ENCODE data around the gene YY1. TPM values are rescaled to one million over a fixed set of nuclear protein-coding genes. Genes with fewer than 3 reads are reported as not detected.

YY1 gene
- total and polyA plus RNA-seq, 9 of the 15 experiments (the other 6 are each of a cell fraction or from before 2014, with no cell fraction given) = 20.8 to 74.2 (median 46.7) TPM

DNA sequence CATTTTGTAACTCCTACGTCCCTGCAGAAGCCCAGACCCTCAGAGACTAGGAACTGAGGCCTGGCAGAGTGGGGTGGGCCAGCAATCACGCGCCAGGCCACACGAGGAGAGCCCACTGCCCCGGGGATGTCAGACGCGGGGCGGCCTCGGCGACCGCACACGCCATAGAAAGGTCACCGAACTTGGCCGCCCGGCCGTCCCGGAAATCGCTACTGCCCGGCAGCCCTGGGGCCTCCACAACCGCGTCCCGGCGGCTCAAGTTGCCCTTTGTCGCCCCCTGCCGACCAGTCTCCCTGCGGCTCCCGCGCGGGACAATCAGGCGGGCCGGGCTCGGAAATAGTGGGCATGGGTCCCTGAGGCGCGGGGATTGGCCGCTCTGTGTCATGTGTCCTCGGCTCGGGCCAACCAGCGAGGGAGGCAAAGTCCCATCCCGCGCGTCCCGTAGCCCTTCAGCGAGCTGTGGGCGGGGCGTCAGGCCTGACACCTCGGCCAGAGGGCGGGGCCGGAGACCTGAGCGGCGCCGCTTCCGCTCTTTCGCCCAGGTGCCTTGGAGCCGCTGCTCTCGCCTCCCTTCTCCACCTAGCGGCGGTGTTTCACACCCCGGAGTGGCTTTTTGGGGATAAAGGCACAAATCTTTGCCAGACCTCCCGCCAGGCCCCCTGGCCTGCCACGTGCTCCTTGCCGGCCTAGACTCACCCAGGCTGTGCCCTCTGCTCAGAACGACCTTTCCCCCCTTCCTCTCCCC lies 46.1 kb upstream of the YY1 start (continued):
- peak; percentile 81 for TF ChIP-seq PKNOX1 (IDR thresholded peaks at IDR 0.05)
- TF ChIP-seq POLR2AphosphoS5 (IDR thresholded peaks at IDR 0.05; ENCODE audit: control insufficient read depth, insufficient read depth, low read depth, low read length) = 0 out of 2 replicates have a peak, but pooled peaks have one; percentile 17
- TF ChIP-seq, protein P1, sequence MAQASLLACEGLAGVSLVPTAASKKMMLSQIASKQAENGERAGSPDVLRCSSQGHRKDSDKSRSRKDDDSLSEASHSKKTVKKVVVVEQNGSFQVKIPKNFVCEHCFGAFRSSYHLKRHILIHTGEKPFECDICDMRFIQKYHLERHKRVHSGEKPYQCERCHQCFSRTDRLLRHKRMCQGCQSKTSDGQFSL (CRISPR knock-in tag; IDR thresholded peaks at IDR 0.05) = no peak
- TF ChIP-seq, protein P1 (tag; IDR thresholded peaks at IDR 0.05) = no peak
- peak in 1 of 2 experiments; percentile 49; a peak in 1 of 4 replicates for TF ChIP-seq SRF (CRISPR knock-in tag; IDR thresholded peaks at IDR 0.05)
- TF ChIP-seq RBBP5 (IDR thresholded peaks at IDR 0.05; ENCODE audit: borderline replicate concordance, insufficient read depth, low read length, poor library complexity, severe bottlenecking) = peak; percentile 53
- no peak for TF ChIP-seq NFE2L1 (tag; IDR thresholded peaks at IDR 0.05; ENCODE audit: borderline replicate concordance, low read depth)
- TF ChIP-seq, protein P2, sequence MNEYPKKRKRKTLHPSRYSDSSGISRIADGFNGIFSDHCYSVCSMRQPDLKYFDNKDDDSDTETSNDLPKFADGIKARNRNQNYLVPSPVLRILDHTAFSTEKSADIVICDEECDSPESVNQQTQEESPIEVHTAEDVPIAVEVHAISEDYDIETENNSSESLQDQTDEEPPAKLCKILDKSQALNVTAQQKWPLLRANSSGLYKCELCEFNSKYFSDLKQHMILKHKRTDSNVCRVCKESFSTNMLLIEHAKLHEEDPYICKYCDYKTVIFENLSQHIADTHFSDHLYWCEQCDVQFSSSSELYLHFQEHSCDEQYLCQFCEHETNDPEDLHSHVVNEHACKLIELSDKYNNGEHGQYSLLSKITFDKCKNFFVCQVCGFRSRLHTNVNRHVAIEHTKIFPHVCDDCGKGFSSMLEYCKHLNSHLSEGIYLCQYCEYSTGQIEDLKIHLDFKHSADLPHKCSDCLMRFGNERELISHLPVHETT (CRISPR knock-in tag; conservative IDR thresholded peaks at IDR 0.05 in 1 of 2, IDR thresholded peaks at IDR 0.05 in 1 of 2) = peak in 1 of 2 experiments; percentile 55; a peak in 1 of 4 replicates
- no peak for TF ChIP-seq E2F5 (CRISPR knock-in tag; IDR thresholded peaks at IDR 0.05)
- no peak for TF ChIP-seq ZSCAN29 (IDR thresholded peaks at IDR 0.05)
- no peak for TF ChIP-seq RBM22 (IDR thresholded peaks at IDR 0.05; ENCODE audit: low read depth, low read length, poor library complexity, severe bottlenecking)
- peak; percentile 73; the same call in 1 of the 2 replicates for TF ChIP-seq ZBTB7A (IDR thresholded peaks at IDR 0.05; ENCODE audit: borderline replicate concordance, control insufficient read depth, low read depth, low read length)
- TF ChIP-seq L3MBTL2 (IDR thresholded peaks at IDR 0.05) = peak; percentile 84
- TF ChIP-seq SAP30 (IDR thresholded peaks at IDR 0.05; ENCODE audit: borderline replicate concordance, insufficient read depth, low read depth, low read length, poor library complexity, severe bottlenecking) = peak; percentile 8
- TF ChIP-seq ZNF324 (CRISPR knock-in tag; IDR thresholded peaks at IDR 0.05) = 0 out of 2 replicates have a peak, but pooled peaks have one; percentile 7
- TF ChIP-seq PHF21A (IDR thresholded peaks at IDR 0.05; ENCODE audit: borderline replicate concordance, low read depth) = peak; percentile 97
- peak; percentile 75 for TF ChIP-seq DMBX1 (CRISPR knock-in tag; IDR thresholded peaks at IDR 0.05; ENCODE audit: borderline replicate concordance)
- TF ChIP-seq NKRF (IDR thresholded peaks at IDR 0.05; ENCODE audit: borderline replicate concordance) = no peak
- no peak for TF ChIP-seq SAFB2 (IDR thresholded peaks at IDR 0.05; ENCODE audit: borderline replicate concordance, low read depth, low read length, severe bottlenecking)
